NB4 (cell line): Measurements from ENCODE around the gene RUFY3.
"Not testable (repeated sequence)": the region's sequence is repeated elsewhere in the genome, so short reads cannot be mapped to it uniquely, and the experiment has no call there.

Experiments used
- DNase-seq: peaks from one replicate; pipeline ENCODE4 v3.0.0; 2010; ENCODE audit warnings: low read depth
- H3K4me3 ChIP-seq: one replicate; pipeline ENCODE4 v1.5.1; 2011; ENCODE audit warnings: mild to moderate bottlenecking, low read depth, low read length, moderate library complexity
- MYC ChIP-seq: IDR thresholded peaks from 2 replicates; pipeline ENCODE4 v1.6.1; 2011; ENCODE audit warnings: low read depth, low read length
- POLR2A ChIP-seq: IDR thresholded peaks from 2 replicates; pipeline ENCODE4 v1.6.1; 2011; ENCODE audit warnings: mild to moderate bottlenecking; ENCODE audit not compliant: insufficient read length; ENCODE audit errors: extremely low read depth
- TF ChIP-seq, protein P1 (sequence below): IDR thresholded peaks from 2 replicates; pipeline ENCODE4 v1.6.1; 2011; ENCODE audit warnings: low read depth, low read length
- TF ChIP-seq, protein P2 (sequence below): IDR thresholded peaks from one replicate; pipeline ENCODE4 v1.5.1; 2012; ENCODE audit warnings: low read depth, low read length

RUFY3 gene

DNA sequence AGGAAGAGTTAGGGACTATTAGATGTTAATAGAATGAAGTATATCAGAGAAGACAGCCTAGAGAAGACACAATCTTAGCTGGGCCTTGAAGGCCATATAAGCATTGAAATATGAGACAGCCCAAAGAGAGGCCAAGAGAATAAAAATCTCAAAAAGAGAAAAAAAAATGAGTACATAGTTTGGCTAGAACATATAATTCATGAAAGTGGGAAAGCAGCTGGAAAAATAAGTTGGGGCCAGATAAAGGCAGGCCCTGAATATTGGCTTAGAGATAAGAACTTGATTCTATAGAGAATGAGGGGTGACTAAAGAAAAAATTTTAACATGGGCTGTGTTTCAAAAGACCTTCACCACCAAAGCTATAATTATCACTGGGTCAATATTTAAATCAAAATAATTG, 40.8 kb upstream of the RUFY3 start:
- H3K4me3 ChIP-seq, result no peak overlapping the region
- TF ChIP-seq POLR2A (no peak), MYC (no peak)
- TF ChIP-seq, protein P1, sequence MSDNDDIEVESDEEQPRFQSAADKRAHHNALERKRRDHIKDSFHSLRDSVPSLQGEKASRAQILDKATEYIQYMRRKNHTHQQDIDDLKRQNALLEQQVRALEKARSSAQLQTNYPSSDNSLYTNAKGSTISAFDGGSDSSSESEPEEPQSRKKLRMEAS, result no peak
- TF ChIP-seq, protein P2, sequence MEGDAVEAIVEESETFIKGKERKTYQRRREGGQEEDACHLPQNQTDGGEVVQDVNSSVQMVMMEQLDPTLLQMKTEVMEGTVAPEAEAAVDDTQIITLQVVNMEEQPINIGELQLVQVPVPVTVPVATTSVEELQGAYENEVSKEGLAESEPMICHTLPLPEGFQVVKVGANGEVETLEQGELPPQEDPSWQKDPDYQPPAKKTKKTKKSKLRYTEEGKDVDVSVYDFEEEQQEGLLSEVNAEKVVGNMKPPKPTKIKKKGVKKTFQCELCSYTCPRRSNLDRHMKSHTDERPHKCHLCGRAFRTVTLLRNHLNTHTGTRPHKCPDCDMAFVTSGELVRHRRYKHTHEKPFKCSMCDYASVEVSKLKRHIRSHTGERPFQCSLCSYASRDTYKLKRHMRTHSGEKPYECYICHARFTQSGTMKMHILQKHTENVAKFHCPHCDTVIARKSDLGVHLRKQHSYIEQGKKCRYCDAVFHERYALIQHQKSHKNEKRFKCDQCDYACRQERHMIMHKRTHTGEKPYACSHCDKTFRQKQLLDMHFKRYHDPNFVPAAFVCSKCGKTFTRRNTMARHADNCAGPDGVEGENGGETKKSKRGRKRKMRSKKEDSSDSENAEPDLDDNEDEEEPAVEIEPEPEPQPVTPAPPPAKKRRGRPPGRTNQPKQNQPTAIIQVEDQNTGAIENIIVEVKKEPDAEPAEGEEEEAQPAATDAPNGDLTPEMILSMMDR, result no peak
- DNase-seq, result no peak

DNA sequence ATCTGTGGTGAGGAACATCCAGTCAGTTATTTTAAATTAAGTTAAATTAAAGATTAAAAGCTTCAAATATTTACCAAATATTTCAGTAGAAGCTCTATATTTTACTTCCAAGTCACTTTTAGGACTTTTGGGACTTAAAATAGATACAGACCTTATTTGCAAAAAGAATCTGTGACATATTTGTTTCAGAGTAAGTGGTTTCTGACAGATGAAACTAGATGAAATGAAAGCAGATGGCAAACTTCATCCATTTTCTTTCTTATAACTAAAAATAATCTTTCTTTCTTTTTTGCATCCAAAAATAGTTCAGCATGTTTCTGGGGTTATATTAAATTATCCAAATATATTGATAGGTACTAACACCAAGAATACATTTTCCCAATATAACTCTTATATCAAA, 40.1 kb upstream of the RUFY3 start:
- H3K4me3 ChIP-seq, result no peak overlapping the region
- DNase-seq, result no peak
- TF ChIP-seq, protein P2, result no peak
- TF ChIP-seq MYC (no peak), POLR2A (no peak)
- TF ChIP-seq, protein P1, result no peak

DNA sequence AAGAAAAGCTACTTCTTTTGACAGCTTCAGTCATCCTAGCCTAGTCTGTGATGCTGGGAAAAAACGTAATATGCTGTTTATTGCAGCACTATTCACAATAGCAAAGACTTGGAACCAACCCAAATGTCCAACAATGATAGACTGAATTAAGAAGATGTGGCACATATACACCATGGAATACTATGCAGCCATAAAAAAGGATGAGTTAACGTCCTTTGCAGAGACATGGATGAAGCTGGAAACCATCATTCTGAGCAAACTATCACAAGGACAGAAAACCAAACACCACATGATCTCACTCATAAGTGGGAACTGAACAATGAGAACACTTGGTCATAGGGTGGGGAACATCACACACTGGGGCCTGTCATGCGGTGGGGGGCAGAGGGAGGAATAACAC, 39.6 kb upstream of the RUFY3 start:
- not testable (repeated sequence) for H3K4me3 ChIP-seq, DNase-seq

DNA sequence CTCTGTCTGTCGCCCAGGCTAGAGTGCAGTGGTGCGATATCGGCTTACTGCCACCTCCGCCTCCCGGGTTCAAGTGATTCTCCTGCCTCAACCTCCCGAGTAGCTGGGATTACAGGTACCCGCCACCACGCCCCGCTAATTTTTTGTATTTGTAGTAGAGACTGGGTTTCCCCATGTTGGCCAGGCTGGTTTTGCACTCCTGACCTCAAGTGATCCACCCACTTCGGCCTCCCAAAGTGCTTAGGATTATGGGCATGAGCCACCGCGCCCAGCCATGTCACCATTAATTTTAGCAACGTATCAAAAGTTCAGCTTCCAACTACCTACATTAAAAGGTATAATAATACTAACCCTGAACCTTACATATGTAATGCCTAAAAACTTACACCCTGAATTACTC, 34.4 kb upstream of the RUFY3 start:
- no peak for DNase-seq
- TF ChIP-seq MYC (no peak), POLR2A (no peak)
- TF ChIP-seq, protein P1, result no peak
- TF ChIP-seq, protein P2, result no peak
- peak overlapping the region; percentile 99 for H3K4me3 ChIP-seq

DNA sequence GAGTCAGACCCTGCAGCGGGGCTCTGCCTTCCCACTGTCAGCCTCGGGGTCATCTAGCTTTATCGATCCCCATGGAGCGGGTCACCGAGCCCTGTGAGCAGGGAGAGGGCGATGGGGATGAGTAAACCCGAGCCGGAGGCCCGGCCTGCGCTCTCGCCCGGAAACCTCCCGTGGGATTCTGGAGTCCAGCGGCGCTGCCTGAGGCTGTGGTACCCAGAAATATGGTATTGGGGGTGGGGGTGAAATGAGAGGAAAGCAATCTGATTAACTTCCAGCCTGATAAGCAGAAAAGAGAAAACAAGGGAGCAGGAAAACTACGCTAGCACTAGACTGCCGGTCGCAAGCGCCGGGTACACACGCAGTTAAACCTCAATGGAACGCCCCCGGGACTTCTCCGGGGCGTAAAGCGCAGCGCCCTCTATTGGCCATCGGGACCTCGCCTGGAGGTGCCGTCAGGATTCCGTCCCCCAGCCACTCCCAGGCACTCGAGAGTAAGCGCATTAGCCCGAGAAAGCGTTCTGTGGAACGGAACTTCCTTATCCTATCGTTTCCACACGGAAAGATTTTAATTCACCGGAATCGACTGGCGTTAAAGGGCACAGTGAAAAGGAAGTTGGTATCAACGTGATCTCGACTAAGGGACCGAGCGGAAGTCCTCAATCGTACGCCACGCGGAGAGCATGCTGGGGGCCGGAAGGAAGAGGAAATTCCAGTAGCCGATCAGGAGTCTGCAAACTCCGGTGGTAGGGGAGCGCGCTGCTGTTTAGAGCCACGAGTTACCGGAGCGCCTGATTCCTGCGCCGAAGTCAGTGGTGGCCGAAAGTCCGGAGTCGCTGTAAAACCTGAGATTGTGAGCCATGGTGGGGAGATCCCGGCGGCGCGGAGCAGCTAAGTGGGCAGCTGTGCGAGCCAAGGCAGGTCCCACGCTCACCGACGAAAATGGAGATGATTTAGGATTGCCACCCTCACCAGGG, 33.7 kb upstream of the RUFY3 start, which contains the start of gene UTP3:
TSS of gene UTP3 (plus strand) at position 712 of the 974 bp plus-strand sequence. CDS start at position 858, 146 bp downstream.
- TF ChIP-seq MYC, result peak; percentile 91
- peak; percentile 76 for TF ChIP-seq POLR2A
- TF ChIP-seq, protein P1, result peak; percentile 83
- TF ChIP-seq, protein P2, result peak; percentile 84
- H3K4me3 ChIP-seq, result peak within 1 kb of the TSS; percentile 99
- DNase-seq, result peak; percentile 97

DNA sequence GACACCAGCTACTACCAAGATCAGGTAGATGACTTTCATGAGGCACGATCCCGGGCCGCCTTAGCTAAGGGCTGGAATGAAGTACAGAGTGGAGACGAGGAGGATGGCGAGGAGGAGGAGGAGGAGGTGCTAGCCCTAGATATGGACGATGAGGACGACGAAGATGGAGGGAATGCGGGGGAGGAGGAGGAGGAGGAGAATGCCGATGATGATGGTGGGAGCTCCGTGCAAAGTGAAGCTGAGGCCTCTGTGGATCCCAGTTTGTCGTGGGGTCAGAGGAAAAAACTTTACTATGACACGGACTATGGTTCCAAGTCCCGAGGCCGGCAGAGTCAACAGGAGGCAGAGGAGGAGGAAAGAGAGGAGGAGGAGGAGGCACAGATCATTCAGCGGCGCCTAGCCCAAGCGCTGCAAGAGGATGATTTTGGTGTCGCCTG, 33.0 kb upstream of the RUFY3 start:
- peak; percentile 33 for DNase-seq
- peak overlapping the region; percentile 99 for H3K4me3 ChIP-seq
- TF ChIP-seq MYC, result no peak
- TF ChIP-seq POLR2A, result no peak
- TF ChIP-seq, protein P2, result no peak
- TF ChIP-seq, protein P1, result no peak
